ENCODE data around the gene CCL19. TPM values are rescaled to one million over a fixed set of nuclear protein-coding genes. Genes with fewer than 3 reads are reported as not detected.

CCL19 gene
- total RNA-seq, 1 experiment from 2014 or later: not detected

DNA sequence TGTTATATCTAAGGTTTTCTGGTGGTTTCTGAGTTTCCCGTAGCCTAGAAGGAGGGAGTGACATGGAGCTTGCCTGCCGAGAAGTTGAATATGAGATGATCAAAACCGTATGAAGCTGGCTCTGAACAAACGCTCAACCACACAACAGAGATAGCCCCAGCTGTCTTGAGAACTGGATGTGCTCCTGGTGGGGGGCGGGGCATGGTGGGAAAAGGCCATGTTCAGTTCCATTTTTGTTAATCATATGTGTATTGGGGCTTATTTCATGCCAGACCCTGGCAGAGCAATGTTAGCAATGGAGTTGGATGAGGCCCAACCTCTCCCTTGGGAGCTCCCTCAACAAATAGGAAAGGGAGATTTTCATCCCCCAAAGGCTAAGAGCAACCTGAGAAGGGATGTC is 4.8 kb downstream of the CCL19 start:
- Histone ChIP-seq H3K4me3 (ENCODE audit: insufficient read depth, low read depth, low read length) (no peak overlapping the region), H3K36me3 (replicated peaks; ENCODE audit: control insufficient read depth, insufficient read depth, low read length) (no peaks in the 10 kb centered on the region), H3K27me3 (ENCODE audit: control insufficient read depth, insufficient read depth, low read length) (no peaks in the 10 kb centered on the region)
- no peak for DNase-seq

DNA sequence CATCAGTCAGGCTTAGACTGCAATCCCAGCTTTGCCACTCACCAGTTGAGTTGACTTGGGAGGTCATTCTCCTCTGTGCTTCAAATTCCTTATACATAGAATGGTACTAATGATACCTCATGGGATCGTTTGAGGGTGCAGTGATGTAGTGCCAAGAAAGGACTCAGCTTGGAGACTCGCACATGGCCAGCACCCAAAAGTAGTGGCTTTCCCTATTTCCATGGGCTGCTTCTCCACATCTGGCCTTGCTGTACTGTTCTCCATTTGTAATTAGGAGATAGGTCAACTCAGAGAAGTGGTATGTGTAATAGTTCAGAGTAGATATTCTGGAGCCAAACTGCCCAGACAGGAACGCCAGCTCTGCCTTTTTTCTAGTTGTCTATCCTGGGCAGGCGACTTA is 5.5 kb downstream of the CCL19 start:
- Histone ChIP-seq H3K27me3 (ENCODE audit: control insufficient read depth, insufficient read depth, low read length) (no peaks in the 10 kb centered on the region), H3K36me3 (replicated peaks; ENCODE audit: control insufficient read depth, insufficient read depth, low read length) (no peaks in the 10 kb centered on the region), H3K4me3 (ENCODE audit: insufficient read depth, low read depth, low read length) (no peak overlapping the region)
- no peak for DNase-seq

DNA sequence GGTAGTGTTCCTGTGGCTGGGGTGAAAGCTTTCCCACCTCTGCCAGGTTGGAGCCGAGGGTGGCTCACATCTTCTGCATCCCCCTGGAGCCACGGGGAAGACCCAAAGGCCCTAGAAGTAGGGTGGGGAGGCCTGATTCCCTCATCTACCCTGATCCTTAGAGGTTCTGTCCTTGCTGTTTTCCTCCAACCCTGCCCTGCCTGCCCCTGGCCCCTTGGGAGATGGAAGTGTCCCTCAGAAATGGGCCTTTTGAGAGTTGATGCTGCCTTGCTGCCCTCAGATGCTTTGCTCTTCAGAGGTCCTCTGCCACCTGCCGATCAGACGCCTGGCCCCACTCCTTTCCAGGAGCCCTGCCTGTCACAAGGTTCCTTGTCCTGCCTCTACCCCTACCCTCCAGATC is 6.3 kb downstream of the CCL19 start:
- H3K36me3 ChIP-seq (replicated peaks; ENCODE audit: control insufficient read depth, insufficient read depth, low read length): no peaks in the 10 kb centered on the region
- no peaks in the 10 kb centered on the region for H3K27me3 ChIP-seq (ENCODE audit: control insufficient read depth, insufficient read depth, low read length)
- no peak overlapping the region for H3K4me3 ChIP-seq (ENCODE audit: insufficient read depth, low read depth, low read length)
- DNase-seq: no peak

DNA sequence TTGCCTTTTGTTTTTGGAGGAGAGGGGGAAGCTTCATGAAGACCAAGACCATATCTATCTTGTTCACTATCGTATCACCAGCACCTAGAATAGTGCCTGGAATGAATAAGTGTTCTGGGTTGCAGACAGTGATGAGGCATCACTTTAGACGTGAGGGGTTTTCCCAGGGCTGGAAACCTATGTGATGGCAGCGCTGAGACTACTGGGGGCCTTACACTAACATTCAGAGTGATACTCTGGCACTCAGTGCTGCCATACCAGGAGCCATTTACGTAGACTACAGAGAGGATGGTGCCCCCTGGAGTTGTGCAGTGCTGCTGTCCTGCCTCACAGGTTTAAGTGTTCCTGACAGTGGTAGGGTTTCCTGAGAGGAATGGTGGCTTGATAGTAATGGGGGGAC is 6.9 kb downstream of the CCL19 start:
- DNase-seq: no peak
- Histone ChIP-seq H3K4me3 (ENCODE audit: insufficient read depth, low read depth, low read length) (no peak overlapping the region), H3K27me3 (ENCODE audit: control insufficient read depth, insufficient read depth, low read length) (no peaks in the 10 kb centered on the region), H3K36me3 (replicated peaks; ENCODE audit: control insufficient read depth, insufficient read depth, low read length) (no peaks in the 10 kb centered on the region)

DNA sequence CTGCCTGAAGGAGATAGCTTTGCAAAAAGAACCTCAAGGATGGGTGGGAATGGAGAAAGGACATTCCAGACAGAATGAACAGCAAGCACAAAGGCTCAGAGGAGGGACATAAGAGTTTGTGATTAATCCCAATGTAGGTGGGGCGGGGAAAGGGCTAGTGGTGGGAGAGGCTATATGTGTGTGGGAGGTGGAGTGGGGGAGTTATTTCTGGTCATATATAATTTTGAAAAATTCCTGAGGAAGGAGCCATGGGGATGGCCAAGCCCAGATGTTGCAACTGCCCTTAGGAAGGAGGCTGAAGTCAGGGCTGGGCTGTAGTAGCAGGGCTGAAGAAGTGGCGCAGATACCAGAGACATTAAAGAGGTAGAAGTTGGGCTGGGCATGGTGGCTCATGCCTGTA is 15.2 kb downstream of the CCL19 start:
- DNase-seq: no peak
- H3K27me3 ChIP-seq (ENCODE audit: control insufficient read depth, insufficient read depth, low read length): no peaks in the 10 kb centered on the region
- no peaks in the 10 kb centered on the region for H3K36me3 ChIP-seq (replicated peaks; ENCODE audit: control insufficient read depth, insufficient read depth, low read length)
- H3K4me3 ChIP-seq (ENCODE audit: insufficient read depth, low read depth, low read length): no peak overlapping the region

DNA sequence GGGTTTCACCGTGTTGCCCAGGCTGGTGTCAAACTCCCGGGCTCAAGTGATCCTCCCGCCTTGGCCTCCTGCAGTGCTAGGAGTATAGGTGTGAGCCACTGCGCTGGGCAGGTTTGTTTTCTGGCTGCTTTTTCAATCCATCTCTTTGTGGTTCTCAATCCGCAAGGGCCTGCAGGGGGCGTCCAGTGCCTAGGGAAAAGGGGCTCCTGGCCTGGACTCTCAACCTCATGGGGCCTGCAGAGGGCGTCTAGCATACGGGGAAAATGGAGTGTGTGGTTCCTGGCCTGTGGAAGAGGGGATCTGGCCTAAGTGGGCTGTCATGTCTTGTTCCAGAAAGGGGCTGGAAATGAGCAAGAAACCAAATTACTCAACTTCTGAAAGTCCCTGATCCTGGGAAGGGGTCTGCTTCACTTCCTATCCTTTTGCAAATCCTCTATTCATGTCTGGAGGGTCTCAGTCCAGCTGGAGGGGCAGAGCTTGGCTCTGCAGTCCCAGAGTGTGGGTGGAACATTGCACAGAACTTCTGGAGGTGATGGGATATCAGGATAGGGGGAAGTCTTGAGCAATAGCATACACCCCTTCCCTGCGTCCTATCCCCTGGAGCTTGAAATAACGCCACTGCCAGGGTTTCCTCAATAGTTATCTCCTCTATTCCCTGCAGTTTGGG is 15.9 kb downstream of the CCL19 start:
- Histone ChIP-seq H3K4me3 (ENCODE audit: insufficient read depth, low read depth, low read length) (no peak overlapping the region), H3K27me3 (ENCODE audit: control insufficient read depth, insufficient read depth, low read length) (no peaks in the 10 kb centered on the region), H3K36me3 (replicated peaks; ENCODE audit: control insufficient read depth, insufficient read depth, low read length) (no peaks in the 10 kb centered on the region)
- DNase-seq: peak; percentile 85

DNA sequence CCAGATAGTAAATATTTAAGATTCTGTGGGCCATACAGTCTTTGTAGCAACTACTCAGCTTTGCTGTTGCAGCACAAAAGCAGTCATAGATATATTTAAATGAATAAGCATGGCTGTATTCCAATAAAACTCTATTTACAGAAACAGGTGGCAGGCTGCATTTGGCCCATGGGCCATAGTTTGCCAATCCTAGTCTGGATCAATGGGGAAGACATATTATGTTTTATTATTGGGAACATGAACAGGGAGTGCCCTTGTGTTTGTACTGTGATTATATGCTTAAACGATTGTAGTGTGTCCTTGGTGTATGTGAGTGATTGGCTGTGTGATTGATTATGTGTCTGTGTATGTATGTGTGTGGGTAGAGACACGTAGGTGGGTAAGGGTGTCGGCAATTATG is 16.6 kb downstream of the CCL19 start:
- Histone ChIP-seq H3K36me3 (replicated peaks; ENCODE audit: control insufficient read depth, insufficient read depth, low read length) (no peaks in the 10 kb centered on the region; the same call in 1 of the 2 replicates), H3K4me3 (ENCODE audit: insufficient read depth, low read depth, low read length) (no peak overlapping the region), H3K27me3 (ENCODE audit: control insufficient read depth, insufficient read depth, low read length) (no peaks in the 10 kb centered on the region)
- no peak for DNase-seq

DNA sequence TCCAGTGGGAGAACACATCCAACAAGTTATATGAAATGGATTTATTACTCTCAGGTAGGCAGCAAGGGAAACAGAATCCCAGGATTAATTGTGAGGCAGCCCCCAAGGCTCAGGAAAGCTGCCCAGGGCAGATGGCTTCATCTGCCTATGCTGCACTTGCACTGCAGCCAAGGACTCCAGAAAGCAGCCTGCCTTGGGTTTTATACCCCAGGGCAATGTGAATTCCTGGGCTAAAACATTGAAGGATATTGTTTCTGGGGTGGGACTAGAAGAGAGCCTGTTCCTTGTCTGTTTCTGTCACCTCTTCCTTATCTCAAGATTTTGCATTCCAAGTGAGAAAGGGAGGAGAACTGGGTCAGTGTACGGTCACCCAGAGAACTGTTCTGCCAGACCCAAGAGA is 19.8 kb downstream of the CCL19 start:
- H3K27me3 ChIP-seq (ENCODE audit: control insufficient read depth, insufficient read depth, low read length): no peaks in the 10 kb centered on the region
- H3K4me3 ChIP-seq (ENCODE audit: insufficient read depth, low read depth, low read length): no peak overlapping the region
- no peak for DNase-seq
- peaks cover 2% of the 10 kb centered on the region; the same call in 1 of the 2 replicates for H3K36me3 ChIP-seq (replicated peaks; ENCODE audit: control insufficient read depth, insufficient read depth, low read length)

DNA sequence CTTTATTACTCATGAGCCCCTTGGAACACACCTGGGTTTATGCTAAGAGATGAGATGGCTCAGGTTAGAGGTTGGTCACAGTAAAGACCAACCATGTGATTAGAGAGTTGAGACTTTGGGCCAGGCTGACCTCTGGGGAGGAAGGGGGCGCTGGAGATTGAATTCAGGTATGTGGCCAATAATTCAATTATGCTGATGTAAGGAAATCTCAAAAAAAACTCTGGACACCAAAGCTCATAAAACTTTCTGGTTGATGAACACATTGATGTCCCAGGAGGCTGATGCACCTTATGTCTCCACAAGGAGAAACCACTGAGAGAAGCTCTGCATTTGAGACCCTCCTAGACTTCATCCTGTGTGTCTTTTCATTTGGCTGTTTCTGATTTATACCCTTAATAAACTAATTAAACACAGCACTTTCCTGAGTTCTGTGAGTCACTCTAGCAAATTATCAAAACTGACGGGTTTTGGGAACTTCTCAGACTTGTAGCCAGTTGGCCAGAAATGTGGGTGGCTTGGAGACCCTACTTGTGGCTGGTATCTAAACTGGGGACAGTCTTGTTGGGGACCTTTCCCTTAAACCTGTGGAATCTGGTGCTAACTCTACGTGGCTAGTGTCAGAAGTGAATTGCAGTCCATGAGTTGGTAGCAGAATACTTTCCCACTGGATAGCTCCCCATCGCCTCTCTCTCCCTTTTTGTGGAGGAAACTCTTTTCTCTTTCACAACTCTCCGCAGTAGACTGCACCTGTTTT is 21.1 kb downstream of the CCL19 start:
- no peaks in the 10 kb centered on the region for H3K27me3 ChIP-seq (ENCODE audit: control insufficient read depth, insufficient read depth, low read length)
- peaks cover 2% of the 10 kb centered on the region; the same call in 1 of the 2 replicates for H3K36me3 ChIP-seq (replicated peaks; ENCODE audit: control insufficient read depth, insufficient read depth, low read length)
- H3K4me3 ChIP-seq (ENCODE audit: insufficient read depth, low read depth, low read length): no peak overlapping the region
- no peak for DNase-seq

DNA sequence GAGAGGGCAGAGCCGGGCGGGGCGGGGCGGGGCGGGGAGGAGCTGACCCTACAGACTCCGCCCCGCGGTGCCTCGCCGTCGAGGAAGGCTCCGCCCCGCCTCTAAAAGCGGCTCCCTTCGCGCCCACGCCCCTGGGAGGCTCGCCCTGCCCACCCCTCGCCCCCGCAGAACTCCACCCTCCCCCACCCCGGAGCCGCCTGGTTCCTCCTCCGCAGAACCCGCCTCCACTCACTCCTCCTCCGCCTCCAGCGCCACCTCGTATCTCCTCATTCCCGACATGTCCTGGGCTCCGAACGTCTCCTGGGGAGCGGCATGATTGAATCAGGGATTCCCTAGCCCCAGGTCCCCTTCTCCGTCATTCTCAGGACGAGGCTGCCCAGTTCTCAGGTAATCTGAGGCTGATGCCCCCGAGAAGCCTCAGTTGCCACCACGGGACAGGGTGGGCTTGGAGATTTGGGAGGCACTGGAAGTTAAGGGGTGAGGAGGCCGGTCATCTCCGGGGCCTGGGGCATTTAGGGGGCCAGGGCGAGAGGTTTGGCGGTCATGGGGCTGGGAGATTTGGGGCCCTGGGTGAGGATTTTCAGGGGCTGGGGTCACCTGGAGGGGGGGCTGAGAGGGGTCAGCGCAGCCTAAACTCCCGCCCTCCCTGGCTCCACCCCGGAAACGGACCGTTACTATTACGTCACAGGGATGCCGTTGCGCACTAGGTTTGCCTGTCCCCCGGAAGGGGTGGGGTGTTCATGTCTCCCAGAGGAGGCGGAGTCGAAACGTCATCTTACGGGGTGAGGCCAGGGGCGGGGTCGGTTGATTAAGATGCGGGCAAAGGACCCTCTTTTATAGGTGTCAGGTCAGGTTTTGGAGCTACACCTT is 25.5 kb downstream of the CCL19 start:
- peak overlapping the region; percentile 82 for H3K4me3 ChIP-seq (ENCODE audit: insufficient read depth, low read depth, low read length)
- DNase-seq: peak; percentile 98
- H3K36me3 ChIP-seq (replicated peaks; ENCODE audit: control insufficient read depth, insufficient read depth, low read length): peaks cover 2% of the 10 kb centered on the region; the same call in 1 of the 2 replicates
- H3K27me3 ChIP-seq (ENCODE audit: control insufficient read depth, insufficient read depth, low read length): no peaks in the 10 kb centered on the region

DNA sequence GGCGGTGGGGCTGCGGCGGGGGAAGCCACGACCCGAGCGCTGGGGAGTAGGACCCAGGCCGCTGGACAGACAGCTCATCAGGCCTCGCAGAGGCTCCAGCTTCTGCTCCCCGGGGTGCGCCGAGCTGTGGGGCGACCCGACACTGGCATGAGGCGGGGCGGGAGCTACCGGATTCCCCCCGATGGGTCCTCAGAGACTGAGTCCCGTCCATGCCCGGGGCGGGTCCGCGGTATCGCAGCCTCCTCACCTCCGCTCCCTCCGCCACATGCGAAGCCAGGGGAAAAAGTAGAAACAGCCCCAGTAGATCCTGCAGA is 26.1 kb downstream of the CCL19 start:
- H3K4me3 ChIP-seq (ENCODE audit: insufficient read depth, low read depth, low read length): peak overlapping the region; percentile 69
- no peak for DNase-seq

DNA sequence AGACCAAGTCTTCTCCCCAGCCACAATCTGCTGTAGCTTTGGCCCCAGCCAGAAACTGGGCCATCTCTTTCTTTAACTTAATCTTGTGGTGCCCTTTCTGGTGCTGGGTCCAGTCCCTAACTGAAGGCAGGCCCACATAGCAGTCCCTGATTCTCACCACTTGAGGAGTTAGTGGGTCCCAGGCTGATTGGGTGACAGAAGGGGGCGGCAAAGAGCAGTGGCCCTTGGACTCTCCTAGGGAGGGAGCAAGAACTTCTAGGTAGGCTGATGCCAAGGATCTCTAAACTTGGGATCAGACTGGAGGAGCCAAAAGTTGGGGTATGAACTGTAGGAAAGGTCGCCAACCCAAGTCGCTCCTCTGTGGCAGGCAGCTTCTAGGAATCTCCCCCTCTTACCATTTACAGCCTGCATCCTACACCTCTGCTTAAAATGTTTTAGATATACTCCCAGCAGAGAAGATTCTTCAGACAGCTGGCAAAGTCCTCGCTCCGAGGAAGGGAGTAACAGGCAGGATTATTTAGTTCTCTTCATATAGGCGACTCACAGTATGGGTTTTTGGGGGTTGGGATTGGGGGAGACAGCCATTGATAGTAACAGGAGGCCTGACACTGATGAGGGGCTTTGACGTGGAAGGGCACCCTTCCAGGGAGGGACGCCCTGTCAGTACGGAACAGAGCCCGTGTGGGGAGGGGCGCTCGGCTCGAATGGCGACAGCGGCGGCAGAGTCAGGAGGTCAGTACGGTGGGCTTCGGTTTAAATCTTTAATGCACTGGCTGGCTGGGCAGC is 26.6 kb downstream of the CCL19 start:
- H3K27me3 ChIP-seq (ENCODE audit: control insufficient read depth, insufficient read depth, low read length): no peaks in the 10 kb centered on the region
- peaks cover 2% of the 10 kb centered on the region; the same call in 1 of the 2 replicates for H3K36me3 ChIP-seq (replicated peaks; ENCODE audit: control insufficient read depth, insufficient read depth, low read length)
- H3K4me3 ChIP-seq (ENCODE audit: insufficient read depth, low read depth, low read length): peak overlapping the region; percentile 69
- DNase-seq: peak; percentile 90

More for the DNA sequence above, 26.1 kb downstream of the CCL19 start:
- Histone ChIP-seq H3K36me3 (replicated peaks; ENCODE audit: control insufficient read depth, insufficient read depth, low read length) (peaks cover 2% of the 10 kb centered on the region; the same call in 1 of the 2 replicates), H3K27me3 (ENCODE audit: control insufficient read depth, insufficient read depth, low read length) (no peaks in the 10 kb centered on the region)

DNA sequence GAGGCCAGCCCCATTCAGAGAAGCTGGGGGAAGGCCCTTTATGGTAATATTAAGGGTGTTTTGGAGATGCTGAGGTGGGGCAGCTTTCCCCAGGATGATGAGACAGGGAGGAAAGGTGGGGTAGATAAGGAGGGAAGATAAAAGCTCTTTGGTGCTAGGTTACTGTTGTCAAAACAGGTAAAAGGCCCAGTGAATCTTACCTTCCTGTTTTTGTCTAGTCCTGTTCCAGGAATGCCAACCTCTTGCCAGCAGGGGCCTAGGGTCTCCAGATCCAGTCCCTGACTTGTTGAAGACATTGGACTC is 27.8 kb downstream of the CCL19 start:
- Histone ChIP-seq H3K27me3 (ENCODE audit: control insufficient read depth, insufficient read depth, low read length) (no peaks in the 10 kb centered on the region), H3K4me3 (ENCODE audit: insufficient read depth, low read depth, low read length) (no peak overlapping the region), H3K36me3 (replicated peaks; ENCODE audit: control insufficient read depth, insufficient read depth, low read length) (no peaks in the 10 kb centered on the region; the same call in 1 of the 2 replicates)
- no peak for DNase-seq

Measured in H7 (cell line).